GM10266 (cell line): ENCODE measurements around the gene NPAS2.

Experiments
- DNase-seq: peaks from one replicate; pipeline ENCODE4 v3.0.0; 2012; ENCODE audit errors: extremely low spot score
- TF ChIP-seq, protein P1 (sequence below): IDR thresholded peaks from 2 replicates; pipeline ENCODE4 v1.5.1; 2012; ENCODE audit warnings: mild to moderate bottlenecking, low read depth; ENCODE audit not compliant: control insufficient read depth, insufficient read depth; ENCODE audit errors: missing control alignments

The NPAS2 gene

GRCh38 chr2:100894796-100895156 is 74.8 kb downstream of the NPAS2 start:
- TF ChIP-seq, protein P1, sequence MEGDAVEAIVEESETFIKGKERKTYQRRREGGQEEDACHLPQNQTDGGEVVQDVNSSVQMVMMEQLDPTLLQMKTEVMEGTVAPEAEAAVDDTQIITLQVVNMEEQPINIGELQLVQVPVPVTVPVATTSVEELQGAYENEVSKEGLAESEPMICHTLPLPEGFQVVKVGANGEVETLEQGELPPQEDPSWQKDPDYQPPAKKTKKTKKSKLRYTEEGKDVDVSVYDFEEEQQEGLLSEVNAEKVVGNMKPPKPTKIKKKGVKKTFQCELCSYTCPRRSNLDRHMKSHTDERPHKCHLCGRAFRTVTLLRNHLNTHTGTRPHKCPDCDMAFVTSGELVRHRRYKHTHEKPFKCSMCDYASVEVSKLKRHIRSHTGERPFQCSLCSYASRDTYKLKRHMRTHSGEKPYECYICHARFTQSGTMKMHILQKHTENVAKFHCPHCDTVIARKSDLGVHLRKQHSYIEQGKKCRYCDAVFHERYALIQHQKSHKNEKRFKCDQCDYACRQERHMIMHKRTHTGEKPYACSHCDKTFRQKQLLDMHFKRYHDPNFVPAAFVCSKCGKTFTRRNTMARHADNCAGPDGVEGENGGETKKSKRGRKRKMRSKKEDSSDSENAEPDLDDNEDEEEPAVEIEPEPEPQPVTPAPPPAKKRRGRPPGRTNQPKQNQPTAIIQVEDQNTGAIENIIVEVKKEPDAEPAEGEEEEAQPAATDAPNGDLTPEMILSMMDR, result no peak
- no peak for DNase-seq

DNA sequence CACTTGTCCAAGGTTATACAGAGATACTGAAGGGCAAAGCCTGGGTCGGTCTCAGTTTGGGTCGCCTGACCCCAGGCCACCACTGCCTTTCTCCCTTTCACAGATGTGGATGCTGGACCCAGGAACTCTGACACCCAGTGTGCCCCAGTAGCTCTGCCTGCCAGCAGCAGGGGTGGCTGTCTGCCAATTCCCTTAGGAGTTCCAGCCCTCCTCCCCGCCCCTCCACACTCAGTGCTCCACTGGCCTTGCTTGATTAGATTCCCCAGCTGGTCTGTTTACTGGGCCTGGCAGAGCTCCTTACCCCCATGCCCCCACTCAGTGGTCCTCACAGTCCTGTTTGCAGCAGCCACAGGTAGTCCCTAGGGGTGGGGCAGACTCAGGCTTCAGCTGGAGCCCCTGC is 75.5 kb downstream of the NPAS2 start:
- no peak for DNase-seq
- TF ChIP-seq, protein P1, result no peak

GRCh38 chr2:100895934-100896685 is 76.2 kb downstream of the NPAS2 start:
- no peak for DNase-seq
- TF ChIP-seq, protein P1, result no peak

- DNase-seq, result no peak
Measured at GRCh38 chr2:100898035-100898665, 78.2 kb downstream of the NPAS2 start.

DNA sequence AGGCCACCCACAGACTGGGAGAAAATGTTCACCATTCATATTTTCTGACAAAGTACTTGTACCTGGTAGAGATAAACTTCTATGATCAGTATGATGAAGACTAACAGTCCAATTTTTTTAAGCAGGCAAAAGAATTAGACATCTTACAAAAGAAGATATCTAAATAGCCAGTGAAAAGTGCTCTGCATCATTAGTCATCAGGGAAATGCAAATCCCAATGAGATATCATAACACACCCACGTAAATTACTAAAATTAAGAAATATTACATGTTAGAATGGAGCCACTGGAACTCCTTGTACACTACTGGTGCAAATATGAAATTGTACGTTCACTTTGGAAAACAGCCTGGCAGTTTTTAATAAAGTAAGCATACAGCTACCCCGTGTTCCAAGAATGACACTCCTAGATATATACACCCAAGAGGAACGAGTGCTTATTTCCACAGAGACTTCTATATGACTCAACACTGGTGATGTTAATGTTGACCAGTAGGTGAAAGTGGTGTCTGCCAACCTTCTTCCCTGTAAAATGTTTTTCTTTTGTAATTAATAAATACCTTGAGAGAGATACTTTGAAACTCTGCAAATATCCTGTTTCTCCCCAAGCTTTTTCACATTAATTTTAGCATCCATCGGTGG is 80.3 kb downstream of the NPAS2 start:
- no peak for DNase-seq
- TF ChIP-seq, protein P1, result no peak

More at GRCh38 chr2:100898035-100898665, 78.2 kb downstream of the NPAS2 start:
- TF ChIP-seq, protein P1, result no peak

DNA sequence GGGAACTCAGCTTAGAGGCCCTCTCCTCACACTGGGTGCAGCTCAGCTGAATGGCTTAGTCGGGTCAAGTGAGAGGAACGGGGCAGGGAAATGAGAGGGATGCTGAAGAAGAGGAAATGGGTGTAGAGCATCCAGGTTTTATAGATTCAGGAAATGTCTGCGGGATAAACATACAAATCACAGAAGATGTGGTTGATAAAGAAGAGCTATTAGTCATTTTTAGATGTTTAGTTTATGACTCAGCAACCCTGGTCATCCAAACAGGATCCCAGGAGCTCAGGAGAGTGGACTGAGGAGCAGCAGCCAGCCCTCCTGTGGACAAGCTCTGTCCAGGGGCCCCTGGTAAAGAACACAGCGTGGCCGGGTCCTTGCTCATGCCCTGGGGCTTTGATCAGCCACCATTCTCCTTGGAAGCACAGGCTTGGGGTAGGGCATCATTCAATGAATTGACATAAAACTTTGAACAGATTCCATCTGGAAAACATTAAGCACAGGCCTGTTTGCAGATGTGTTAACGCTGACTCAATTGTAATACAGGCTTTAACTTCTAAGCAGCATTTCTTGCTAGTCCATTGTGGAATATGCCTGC is 83.0 kb downstream of the NPAS2 start:
- TF ChIP-seq, protein P1, result no peak
- no peak for DNase-seq
